ENCODE data around the gene PLLP. TPM values are rescaled to one million over a fixed set of nuclear protein-coding genes. Genes with fewer than 3 reads are reported as not detected.

Gene PLLP
- total RNA-seq, 4 donors from 2014 or later = 0.51 to 3.0 (median 2.2) TPM

DNA sequence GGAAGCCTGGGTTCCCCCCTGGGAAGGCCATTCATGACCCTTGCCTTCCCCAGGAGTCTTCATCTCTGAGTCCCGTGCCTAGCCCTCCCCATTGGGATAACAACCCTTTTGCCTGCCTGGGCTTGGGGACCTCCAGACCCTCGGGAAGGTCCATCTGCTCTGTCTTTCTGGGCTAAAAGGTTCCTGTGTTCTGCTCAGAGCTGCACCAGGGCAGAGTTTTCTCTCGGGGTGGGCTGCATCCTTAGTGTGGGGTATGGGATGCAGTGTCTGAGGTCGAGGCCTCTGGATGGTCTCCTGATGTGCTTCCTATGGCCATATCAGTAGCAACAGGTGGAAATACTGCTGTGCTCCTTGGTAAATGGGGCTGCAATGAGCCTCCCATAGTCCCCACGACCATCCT lies 22.9 kb upstream of the PLLP start:
- TF ChIP-seq, protein P1, sequence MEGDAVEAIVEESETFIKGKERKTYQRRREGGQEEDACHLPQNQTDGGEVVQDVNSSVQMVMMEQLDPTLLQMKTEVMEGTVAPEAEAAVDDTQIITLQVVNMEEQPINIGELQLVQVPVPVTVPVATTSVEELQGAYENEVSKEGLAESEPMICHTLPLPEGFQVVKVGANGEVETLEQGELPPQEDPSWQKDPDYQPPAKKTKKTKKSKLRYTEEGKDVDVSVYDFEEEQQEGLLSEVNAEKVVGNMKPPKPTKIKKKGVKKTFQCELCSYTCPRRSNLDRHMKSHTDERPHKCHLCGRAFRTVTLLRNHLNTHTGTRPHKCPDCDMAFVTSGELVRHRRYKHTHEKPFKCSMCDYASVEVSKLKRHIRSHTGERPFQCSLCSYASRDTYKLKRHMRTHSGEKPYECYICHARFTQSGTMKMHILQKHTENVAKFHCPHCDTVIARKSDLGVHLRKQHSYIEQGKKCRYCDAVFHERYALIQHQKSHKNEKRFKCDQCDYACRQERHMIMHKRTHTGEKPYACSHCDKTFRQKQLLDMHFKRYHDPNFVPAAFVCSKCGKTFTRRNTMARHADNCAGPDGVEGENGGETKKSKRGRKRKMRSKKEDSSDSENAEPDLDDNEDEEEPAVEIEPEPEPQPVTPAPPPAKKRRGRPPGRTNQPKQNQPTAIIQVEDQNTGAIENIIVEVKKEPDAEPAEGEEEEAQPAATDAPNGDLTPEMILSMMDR (IDR thresholded peaks at IDR 0.05; ENCODE audit: low read depth) = no peak

DNA sequence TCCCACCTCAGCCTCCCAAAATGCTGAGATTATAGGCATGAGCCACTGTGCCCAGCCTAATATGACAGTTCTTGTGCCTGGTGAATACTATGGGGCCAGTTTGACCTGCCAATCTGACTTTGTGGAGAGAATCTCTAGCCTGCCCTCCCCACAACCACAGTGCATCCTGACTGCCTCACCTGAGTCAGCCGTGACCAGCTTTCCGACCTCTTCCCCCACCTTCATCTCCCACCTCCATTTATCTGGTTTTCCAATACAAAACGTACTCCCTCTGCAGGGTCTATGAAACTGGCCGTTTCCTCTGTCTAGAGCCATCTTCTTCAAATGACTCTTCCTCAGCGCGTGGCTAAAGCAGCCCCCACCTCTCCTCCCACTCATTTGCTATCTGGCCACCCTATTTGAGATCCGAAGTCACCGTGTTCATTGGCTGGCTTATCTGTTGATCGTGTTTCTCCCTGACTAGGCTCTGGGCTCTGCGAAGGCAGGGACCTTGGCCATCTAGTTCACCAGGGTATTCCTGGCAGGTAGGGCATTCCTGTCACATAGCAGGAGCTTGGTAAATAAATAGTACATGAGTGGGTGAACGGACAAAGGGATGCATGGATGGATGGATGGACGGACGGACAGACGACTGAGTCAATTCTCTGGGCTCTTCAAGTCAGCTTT lies 22.3 kb upstream of the PLLP start:
- TF ChIP-seq, protein P1 (IDR thresholded peaks at IDR 0.05; ENCODE audit: low read depth) = no peak

DNA sequence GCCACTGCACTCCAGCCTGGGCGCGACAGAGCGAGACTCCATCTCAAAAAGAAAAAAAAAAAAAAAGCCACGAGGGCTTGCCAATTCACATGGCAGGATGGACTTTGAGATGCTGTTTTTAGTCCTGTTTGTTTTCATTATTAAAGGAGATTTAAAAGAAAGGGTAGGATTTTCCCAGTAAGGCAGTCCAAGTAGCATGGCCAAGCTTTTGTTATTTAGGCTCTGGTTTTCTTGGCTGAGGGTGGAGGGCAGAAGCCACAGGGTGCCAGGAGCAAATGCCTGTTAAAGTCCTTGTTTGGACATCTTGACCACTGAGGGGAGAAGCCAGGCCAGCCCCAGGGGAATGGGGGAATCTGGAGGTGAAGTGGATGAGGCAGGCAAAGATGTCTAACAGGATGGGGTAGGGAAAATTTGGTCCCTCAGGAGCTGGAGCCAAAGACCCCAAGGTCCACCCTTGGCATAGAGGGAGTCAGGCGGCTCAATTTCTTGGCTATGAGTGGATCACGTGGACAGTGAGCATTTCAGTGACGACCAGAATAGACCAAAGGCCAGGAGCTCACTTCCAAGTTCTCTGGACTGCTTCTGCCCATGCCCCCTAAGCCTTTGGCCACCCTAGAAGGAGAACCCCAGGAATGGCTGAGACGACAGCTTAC lies 20.8 kb upstream of the PLLP start:
- TF ChIP-seq, protein P1 (IDR thresholded peaks at IDR 0.05; ENCODE audit: low read depth) = no peak

DNA sequence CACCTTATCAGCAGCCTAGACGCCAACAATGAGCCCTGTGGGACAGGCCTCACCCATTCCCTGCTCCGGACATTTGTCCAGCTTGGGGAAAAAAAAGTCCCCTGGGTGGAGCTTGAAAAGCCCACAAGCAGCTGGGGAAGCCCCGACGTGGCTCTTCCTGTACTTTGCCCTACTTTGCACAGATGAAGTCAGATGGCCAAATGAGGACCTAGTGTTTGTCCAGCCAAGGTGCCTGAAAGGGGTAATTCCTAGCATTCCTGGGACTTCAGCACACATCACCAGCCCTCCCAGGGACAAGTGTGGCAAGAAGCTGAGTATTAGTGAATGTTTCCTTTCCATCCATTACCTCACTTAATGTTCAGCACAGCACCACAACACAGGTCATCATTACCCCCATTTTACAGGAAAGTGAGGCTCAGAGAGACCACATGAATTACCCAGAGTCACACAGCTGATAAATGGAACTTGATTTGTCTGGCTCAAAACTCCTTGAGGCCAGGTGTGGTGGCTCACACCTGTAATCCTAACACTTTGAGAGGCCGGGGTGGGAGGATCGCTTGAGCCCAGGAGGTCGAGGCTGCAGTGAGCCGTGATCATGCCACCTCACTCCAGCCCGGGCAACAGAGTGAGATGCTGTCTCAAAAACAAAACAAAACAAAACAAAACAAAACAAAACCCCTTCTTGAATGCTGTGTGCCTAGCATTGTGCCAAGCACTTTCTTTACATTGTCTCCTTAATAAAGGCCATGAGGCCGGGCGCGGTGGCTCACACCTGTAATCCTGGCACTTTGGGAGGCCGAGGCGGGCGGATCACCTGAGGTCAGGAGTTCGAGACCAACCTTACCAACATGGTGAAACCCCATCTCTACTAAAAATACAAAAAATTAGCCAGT lies 19.9 kb upstream of the PLLP start:
- TF ChIP-seq, protein P1 (IDR thresholded peaks at IDR 0.05; ENCODE audit: low read depth) = no peak

DNA sequence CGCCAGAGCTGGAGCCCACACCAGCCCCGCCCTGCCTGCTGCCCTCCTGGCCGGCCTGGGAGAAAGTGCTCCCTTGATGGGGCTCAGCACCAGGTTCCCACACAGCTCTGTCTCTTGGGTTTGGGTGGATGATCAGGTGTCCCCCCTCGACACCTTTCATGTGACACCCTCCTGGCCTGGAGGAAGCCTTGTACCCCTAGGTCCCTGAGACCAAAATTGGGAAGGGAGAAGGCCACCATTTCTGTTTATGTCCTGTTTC lies 19.4 kb upstream of the PLLP start:
- TF ChIP-seq, protein P1 (IDR thresholded peaks at IDR 0.05; ENCODE audit: low read depth) = no peak

DNA sequence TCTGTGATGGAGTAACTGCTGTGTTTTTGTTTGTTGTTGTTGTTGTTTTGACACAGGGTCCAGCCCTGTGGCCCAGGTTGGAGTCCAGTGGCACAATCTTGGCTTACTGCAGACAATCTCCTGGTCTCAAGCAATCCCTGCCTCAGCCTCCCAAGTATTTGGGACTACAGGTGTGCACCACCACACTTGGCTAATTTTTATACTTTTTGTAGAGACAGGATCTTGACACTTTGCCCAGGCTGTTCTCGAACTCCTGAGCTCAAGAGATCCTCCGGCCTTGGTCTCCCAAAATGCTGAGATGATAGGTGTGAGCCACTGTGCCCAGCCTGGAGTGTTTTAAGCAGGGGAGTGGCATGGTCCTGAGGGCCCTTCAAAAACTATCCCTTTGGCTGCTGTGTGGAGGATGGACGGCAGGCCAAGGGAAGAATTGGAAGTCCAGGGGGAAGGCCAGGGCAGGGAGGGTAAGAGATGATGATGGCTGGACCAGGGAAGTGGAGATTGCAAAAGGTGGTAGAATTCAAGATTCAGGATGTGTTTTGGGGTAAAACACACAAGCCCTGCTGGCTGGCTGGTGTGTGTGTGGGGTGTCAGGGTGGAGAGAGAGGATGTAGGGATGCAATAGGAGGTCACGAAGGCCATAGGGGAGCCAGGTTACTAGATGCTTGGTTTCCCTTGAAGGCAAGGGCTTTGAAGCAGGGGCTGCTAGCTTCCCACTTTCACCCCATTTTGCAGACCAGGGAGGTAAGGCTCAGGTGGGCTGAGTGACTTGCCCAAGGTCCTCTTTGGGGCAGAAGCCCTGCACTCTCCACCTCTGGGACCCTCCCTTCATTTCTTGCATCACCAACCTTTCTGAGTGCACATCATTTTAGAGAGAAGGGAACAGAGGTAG lies 18.8 kb upstream of the PLLP start:
- TF ChIP-seq, protein P1 (IDR thresholded peaks at IDR 0.05; ENCODE audit: low read depth) = no peak

Measured in subcutaneous adipose tissue (tissue), 4 donors.